AG04450 (cell line): ENCODE measurements around the gene SCFD2. TPM values are rescaled to one million over a fixed set of nuclear protein-coding genes. Genes with fewer than 3 reads are reported as not detected.

Experiments used
- CTCF ChIA-PET: fragments of 300-600, 350-600 bp; formaldehyde crosslinking; extraction: SDS; loops from one replicate; lab custom pipeline; 2022; ENCODE audit warnings: antibody characterized with exemption, inconsistent platforms; lab: Charles Lee
- POLR2A ChIA-PET: fragments of 350-600 bp; formaldehyde crosslinking; extraction: SDS; loops from one replicate; lab custom pipeline; 2021; ENCODE audit warnings: antibody characterized with exemption, inconsistent platforms; lab: Yijun Ruan, JAX
- DNase-seq: peaks from one replicate; pipeline ENCODE4 v3.0.0-alpha.2; 2011; ENCODE audit warnings: low read depth, low spot score
- H3K27ac ChIP-seq: one replicate; pipeline ENCODE4 v1.5.1; 2012; ENCODE audit warnings: low read depth, low read length, control low read depth
- H3K27me3 ChIP-seq: one replicate; pipeline ENCODE4 v1.6.0; 2012; ENCODE audit warnings: low read length; ENCODE audit not compliant: control insufficient read depth, insufficient read depth
- H3K4me3 ChIP-seq: 2 replicates; pipeline ENCODE4 v1.5.1; 2011; ENCODE audit warnings: mild to moderate bottlenecking, low read depth, low read length, control low read depth
- H3K9me3 ChIP-seq: 2 replicates; pipeline ENCODE4 v1.5.1; 2012; ENCODE audit warnings: low read length; ENCODE audit not compliant: control insufficient read depth, insufficient read depth
- polyA plus RNA-seq: library from polyadenylated mRNA; depleted of rRNA; stranded (reverse); fragments of >200 nt; gene quantifications from 2 replicates; pipeline ENCODE4 v1.2.3, GENCODE V29; 2011
- TF ChIP-seq, protein P1 (sequence below): IDR thresholded peaks from 2 replicates; pipeline ENCODE4 v1.5.1; 2011; ENCODE audit warnings: low read depth, low read length, control low read depth, inconsistent platforms

The SCFD2 gene
- polyA plus RNA-seq, 1 experiment: 16.4 TPM

GRCh38 chr4:53094040-53094439 lies 271.8 kb downstream of the SCFD2 start:
- Histone ChIP-seq H3K27me3 (no peaks in the 10 kb centered on the region), H3K9me3 (no peaks in the 10 kb centered on the region), H3K4me3 (no peak overlapping the region), H3K27ac (no peak overlapping the region)
- TF ChIP-seq, protein P1, sequence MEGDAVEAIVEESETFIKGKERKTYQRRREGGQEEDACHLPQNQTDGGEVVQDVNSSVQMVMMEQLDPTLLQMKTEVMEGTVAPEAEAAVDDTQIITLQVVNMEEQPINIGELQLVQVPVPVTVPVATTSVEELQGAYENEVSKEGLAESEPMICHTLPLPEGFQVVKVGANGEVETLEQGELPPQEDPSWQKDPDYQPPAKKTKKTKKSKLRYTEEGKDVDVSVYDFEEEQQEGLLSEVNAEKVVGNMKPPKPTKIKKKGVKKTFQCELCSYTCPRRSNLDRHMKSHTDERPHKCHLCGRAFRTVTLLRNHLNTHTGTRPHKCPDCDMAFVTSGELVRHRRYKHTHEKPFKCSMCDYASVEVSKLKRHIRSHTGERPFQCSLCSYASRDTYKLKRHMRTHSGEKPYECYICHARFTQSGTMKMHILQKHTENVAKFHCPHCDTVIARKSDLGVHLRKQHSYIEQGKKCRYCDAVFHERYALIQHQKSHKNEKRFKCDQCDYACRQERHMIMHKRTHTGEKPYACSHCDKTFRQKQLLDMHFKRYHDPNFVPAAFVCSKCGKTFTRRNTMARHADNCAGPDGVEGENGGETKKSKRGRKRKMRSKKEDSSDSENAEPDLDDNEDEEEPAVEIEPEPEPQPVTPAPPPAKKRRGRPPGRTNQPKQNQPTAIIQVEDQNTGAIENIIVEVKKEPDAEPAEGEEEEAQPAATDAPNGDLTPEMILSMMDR: no peak
- ChIA-PET POLR2A (no interaction called here), CTCF (no interaction called here)
- no peak for DNase-seq

GRCh38 chr4:53089936-53090729 lies 275.7 kb downstream of the SCFD2 start:
- CTCF ChIA-PET: no interaction called here
- Histone ChIP-seq H3K27me3 (no peaks in the 10 kb centered on the region), H3K27ac (no peak overlapping the region), H3K4me3 (no peak overlapping the region), H3K9me3 (no peaks in the 10 kb centered on the region)
- DNase-seq: no peak
- TF ChIP-seq, protein P1: no peak
- POLR2A ChIA-PET: no interaction called here

- Histone ChIP-seq H3K27me3 (no peaks in the 10 kb centered on the region), H3K4me3 (no peak overlapping the region), H3K9me3 (peaks cover 3% of the 10 kb centered on the region; the same call in 1 of the 2 replicates), H3K27ac (no peak overlapping the region)
- CTCF ChIA-PET: no interaction called here
- POLR2A ChIA-PET: no interaction called here
- no peak for DNase-seq
- TF ChIP-seq, protein P1: no peak
Observed at GRCh38 chr4:53088152-53088551, 277.7 kb downstream of the SCFD2 start.

- Histone ChIP-seq H3K9me3 (no peaks in the 10 kb centered on the region), H3K4me3 (no peak overlapping the region), H3K27me3 (no peaks in the 10 kb centered on the region), H3K27ac (no peak overlapping the region)
- POLR2A ChIA-PET: no interaction called here
- CTCF ChIA-PET: no interaction called here
- DNase-seq: no peak
- TF ChIP-seq, protein P1: no peak
Observed at GRCh38 chr4:53076374-53076958, 289.4 kb downstream of the SCFD2 start.

DNA sequence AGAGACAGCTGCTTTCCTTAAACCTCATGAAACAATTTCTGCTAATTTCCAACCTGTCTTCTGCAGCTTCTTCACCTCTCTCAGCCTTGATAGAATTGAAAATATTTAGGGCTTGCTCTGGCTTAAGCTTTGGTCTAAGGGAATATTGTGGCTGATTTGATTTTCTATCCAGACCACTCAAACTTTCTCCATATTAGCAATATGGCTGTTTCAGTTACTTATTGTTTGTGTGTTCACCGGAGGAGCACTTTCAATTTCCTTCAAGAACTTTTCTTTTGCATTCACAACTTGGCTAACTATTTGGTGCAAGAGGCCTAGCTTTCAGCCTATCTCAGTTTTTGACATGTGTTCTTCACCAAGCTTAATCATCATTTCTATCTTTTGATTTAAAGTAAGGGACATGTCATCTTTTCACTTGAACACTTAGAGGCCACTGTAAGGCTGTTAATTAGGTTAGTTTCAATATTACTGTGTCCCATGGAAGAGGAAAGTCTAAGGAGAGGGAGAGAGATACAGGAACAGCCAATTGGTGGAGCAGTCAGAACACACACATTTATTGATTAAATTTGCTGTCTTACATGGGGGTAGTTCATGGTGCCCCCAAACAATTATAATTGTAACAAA lies 290.6 kb downstream of the SCFD2 start:
- DNase-seq: no peak
- H3K27me3 ChIP-seq: no peaks in the 10 kb centered on the region
- H3K9me3 ChIP-seq: no peaks in the 10 kb centered on the region
- no peak overlapping the region for H3K27ac ChIP-seq
- TF ChIP-seq, protein P1: no peak
- ChIA-PET POLR2A (no interaction called here), CTCF (no interaction called here)
- H3K4me3 ChIP-seq: no peak overlapping the region
